Measurements from ENCODE around the gene SMIM45.

The SMIM45 gene

DNA sequence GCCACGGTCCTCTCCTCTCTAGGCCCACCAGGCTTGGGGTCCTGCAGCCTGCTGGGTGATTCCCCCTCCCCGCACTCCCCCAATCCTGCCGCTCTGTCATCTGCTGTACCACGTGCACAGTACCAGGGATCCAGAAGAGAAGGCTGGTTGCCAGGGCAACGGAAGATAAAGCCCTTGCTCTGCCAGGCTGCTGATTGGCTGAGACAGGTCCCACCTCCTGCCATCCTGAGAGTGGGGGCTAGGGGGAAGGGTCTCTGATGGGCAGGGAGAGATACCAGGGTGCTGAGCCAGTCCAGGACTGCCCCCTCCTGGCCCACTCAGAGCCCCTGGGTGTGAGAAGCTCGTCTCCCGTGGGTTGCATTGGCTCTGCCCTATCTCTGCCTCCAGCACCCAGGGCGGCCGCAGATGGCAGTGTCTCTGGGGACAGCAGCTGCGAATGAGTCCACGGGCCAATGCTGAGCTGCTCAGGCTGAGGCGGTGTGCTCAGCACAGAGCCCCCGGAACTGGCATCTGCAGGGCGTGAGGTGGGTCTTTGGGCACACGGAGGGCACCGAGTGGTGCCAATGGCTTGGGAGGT, at the start of gene SMIM45:
SMIM45 (plus strand) TSS at position 253 of the 577 bp plus-strand sequence.
- DNase-seq, result no peak

- DNase-seq, result no peak
These were observed 49.0 kb upstream of the SMIM45 start for GRCh38 chr22:41902932-41903421.

GRCh38 chr22:41904450-41905410, 47.2 kb upstream of the SMIM45 start:
- no peak for DNase-seq

GRCh38 chr22:41905411-41906202, 46.3 kb upstream of the SMIM45 start:
- no peak for DNase-seq

GRCh38 chr22:41906822-41907221, 45.1 kb upstream of the SMIM45 start:
- no peak for DNase-seq

DNA sequence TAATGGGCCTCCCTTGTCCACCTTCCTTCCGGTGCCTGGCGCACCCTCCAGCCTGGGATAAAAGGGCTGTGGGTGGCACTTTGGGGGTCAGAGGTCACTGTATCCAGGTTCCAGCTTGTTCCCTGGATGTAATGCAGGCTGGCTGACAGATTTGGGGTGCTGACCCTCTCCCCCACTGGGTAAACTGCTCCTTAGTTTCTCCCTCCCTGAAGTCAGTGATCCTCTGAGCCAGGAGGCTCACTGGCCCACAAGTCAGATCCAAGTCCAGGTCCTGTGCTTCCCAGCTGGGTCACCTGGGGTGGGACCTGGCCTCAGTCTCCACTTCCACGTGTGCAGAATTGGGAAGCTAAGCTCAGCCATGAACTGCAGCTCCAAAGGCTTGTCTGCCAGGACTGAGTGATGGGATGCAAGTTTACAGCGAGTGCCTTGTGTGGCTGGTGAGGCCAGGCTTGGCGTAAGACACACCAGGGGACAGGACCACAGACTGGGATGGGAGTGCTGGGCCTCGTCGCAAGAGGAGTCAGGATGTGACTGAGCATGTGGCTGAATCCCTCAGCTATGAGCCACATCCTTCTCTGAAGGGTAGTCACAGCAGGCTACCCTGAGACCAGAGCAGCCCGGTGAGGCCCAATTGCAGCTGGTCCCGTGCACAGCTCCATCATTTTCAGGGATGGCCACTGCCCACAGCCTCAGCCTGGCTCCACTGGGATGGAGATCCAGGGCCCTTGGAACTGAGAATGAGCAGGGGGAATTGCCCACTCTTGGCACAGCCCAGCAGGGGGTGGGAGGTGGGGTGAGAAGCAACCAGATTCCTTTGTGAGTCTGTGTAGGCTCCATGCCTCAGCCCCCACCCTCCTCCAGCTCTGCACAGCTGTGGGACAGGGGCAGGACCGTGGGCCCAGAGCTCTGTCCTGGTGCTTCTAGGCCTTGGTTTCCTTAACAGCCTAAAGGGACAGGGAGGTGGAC, 44.2 kb upstream of the SMIM45 start:
- no peak for DNase-seq

DNA sequence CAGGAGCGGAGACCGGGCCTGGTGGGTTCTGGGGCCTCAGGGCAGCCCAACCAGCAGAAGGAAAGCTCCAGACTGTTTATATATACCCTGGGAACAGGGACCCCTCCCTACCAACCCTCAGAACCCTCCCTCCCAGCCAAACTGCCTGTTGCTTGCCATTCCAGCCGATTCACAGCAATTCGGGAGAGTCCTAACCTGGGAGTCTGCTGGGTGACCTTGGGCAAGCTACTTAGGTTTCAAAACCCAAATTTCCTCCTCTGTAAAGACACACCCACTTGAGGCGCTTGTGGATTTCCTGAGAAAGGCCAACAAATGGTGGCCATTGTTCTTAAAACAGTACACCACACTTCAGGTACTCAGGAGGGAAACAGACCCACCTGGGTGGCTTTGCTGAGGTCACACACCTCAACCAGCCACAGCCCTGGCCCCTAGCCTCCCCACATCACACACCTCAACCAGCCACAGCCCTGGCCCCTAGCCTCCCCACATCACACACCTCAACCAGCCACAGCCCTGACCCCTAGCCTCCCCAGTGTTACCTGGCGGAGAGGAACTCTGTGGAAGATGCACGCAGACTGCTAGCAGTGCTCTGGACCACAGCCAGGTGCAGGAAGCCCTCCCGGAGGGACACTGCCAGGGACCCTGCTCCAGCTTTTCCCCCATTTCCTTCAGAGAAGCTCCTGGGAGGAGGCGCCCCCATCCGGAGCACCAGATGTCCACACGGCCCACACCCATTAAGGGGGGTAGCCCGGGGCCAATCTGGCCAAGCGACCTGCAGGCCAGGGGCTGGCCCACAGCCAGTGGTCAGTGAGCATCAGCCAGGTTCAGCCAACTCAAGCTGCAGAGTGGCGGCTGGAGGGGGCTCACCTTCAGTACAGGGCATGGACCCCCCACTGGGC, 43.3 kb upstream of the SMIM45 start:
- DNase-seq, result no peak

DNA sequence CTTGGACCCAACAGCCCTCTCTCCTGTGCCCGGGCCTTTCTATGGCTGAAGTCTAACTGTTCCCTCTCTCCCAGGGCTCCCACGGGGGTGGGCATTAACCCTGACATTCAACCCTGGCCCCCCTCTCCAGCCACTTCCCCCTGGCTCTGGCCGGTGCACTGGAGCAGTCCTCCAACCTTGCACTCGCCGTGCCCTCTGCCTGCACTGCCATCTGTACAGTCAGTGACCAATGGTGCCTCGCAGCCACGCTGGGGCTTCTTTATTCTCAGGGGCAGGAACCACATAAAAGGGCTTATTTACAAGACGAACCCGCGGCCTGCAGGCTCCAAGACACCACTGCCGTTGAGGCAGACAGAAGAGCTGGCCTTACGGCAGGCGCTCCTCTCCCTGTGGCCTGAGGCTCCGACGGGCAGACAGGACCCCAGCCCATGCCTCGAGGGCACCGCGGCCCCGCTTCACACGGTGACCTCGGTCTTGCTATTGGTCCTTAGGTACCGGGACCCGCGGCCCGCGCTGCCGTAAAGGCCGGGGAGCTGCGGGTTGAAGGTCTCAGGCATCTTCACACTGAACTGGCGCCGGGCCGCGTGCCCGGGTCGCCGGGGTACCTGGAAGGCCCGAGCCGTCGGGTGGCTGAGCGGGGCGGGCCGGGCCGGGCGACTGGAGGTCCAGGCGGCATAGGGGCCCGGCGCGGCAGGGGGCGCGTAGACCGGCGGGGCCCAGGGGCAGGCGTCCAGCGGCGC, 42.5 kb upstream of the SMIM45 start:
- no peak for DNase-seq

GRCh38 chr22:41910050-41911000, 41.6 kb upstream of the SMIM45 start:
- peak; percentile 46 for DNase-seq

- DNase-seq, result peak; percentile 38
These were observed 40.8 kb upstream of the SMIM45 start for GRCh38 chr22:41911001-41911611.

GRCh38 chr22:41912338-41913039, 39.5 kb upstream of the SMIM45 start:
- no peak for DNase-seq

DNA sequence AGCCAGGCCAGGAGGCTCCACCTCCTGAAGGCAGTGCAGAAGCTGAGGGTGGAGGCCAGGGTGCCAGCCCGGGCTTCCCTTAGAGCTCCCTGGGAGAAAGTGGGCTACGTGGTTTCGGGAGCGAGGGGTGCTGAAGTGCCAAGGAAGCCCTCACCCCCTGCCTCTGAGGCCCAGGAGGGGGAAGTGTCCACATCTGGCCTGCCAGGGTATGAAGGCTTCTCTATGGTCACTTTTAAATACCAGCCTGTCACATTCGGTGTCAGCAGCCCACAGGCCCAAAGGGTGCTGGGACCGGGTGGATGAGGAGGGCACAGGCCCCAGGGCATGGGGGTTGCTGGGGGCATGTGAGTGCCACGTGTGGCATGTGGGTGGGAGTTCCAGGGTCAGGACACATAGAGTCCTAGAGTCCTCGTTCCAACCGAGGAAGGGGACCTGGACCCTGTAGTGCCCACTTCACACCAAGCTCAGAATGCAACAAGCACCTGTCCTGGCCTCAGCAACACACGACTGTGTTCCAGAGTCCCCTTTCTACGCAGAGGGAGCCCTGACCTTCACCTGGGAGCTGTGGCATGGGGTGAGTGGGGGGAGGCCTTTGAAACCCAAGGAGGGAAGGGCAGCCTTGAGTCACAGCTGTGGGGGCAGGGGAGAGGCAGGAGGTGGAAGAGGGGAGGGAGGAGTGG, 38.8 kb upstream of the SMIM45 start:
- DNase-seq, result no peak

- DNase-seq, result no peak
These were observed 38.0 kb upstream of the SMIM45 start for GRCh38 chr22:41913842-41914534.

DNA sequence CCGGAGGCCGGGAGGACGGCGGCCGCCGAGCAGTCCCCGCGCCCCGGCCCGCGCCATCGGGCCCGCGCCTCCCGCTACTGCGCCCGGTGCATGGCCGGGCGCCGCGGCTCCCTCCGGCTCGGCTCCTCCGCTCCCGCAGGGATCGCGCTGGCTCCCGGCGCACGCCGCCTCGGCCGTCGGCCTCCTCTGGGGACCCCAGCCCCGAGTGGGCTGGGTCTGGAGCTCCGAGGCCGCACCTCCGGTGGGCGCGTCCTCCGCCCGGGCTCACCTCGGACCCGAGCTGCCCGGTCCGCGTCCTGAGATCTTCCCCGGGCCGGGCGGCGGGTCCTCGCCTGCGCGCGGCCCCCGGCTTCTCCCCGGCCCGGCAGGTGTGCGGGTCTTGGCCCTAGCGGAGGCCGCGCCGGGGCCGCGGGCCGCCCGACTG, 37.3 kb upstream of the SMIM45 start:
- DNase-seq, result no peak

DNA sequence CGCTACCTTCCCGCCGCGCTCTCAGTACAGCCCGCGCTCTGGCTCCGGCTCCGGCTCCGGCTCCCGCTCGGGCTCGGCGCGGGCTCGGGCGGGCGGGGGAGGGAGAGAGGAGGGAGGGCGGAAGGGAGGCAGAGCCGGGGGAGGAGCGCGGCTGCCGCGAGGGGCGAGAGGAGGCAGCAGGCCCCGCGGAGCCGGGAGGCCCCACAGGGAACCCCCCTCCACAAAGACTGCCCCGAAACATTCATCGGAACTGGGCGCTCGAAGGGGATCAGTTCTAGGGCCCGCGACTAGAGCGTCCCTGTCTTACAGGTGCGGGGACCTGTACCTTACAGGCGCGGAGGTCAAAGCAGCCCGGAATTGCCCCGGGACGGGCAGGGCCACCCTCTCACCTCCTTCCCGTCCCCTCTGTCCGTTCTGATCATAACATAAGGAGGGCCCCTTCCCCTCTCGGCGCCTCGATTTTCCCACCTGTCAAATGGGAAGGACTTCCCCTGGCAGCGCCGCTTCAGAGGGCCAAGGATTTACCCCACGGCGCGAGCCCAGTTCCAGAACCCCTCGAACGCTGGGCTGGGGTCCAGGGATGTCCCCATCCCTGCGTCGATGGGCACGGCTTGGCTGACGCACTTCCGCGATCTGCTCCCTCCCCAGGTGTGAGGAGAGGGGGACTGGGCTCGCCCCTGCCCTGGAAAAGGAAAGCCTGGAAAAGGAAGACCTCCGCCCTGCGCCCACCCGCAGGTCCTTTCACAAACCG, 36.7 kb upstream of the SMIM45 start, which contains the start of gene SHISA8:
SHISA8 (minus strand) TSS at position 40 of the 751 bp plus-strand sequence. CDS start 407 bp downstream, outside the sequence.
- DNase-seq, result peak; percentile 71
